ENCODE measurements around the gene CXCL5.

Gene CXCL5

GRCh38 chr4:73998040-73999011 is at the start of gene CXCL5:
Gene CXCL5, minus strand, starts transcription at chr4:73998677. Its CDS starts 96 bp downstream, at chr4:73998581.
- no peaks in the 10 kb centered on the region for H3K9me3 ChIP-seq (ENCODE audit: insufficient read depth, low read depth, low read length)
- H3K27me3 ChIP-seq (ENCODE audit: insufficient read depth, low read length) = peaks cover 9% of the 10 kb centered on the region; the same call in 1 of the 2 replicates
- H3K36me3 ChIP-seq (ENCODE audit: insufficient read depth, low read depth, low read length) = no peaks in the 10 kb centered on the region
- H3K4me3 ChIP-seq (ENCODE audit: low read length) = peak within 1 kb of the TSS; percentile 66; the same call in 1 of the 2 replicates
- no peak within 1 kb of the TSS for H3K27ac ChIP-seq (ENCODE audit: low read length)
- H3K9ac ChIP-seq (ENCODE audit: low read depth, low read length) = peak within 1 kb of the TSS; percentile 75; the same call in 1 of the 2 replicates
- peaks cover 15% of the 10 kb centered on the region for H3K4me1 ChIP-seq (ENCODE audit: insufficient read depth, low read length)

GRCh38 chr4:74047152-74047551 is 48.7 kb upstream of the CXCL5 start:
- Histone ChIP-seq H3K27ac (ENCODE audit: low read length) (no peak overlapping the region), H3K27me3 (ENCODE audit: insufficient read depth, low read length) (no peaks in the 10 kb centered on the region), H3K4me1 (ENCODE audit: insufficient read depth, low read length) (no peaks in the 10 kb centered on the region), H3K4me3 (ENCODE audit: low read length) (no peak overlapping the region), H3K9ac (ENCODE audit: low read depth, low read length) (no peak overlapping the region), H3K9me3 (ENCODE audit: insufficient read depth, low read depth, low read length) (peaks cover 7% of the 10 kb centered on the region; the same call in 1 of the 2 replicates), H3K36me3 (ENCODE audit: insufficient read depth, low read depth, low read length) (no peaks in the 10 kb centered on the region)

- H3K4me3 ChIP-seq (ENCODE audit: low read length) = no peak overlapping the region
- no peaks in the 10 kb centered on the region for H3K27me3 ChIP-seq (ENCODE audit: insufficient read depth, low read length)
- H3K4me1 ChIP-seq (ENCODE audit: insufficient read depth, low read length) = no peaks in the 10 kb centered on the region
- H3K36me3 ChIP-seq (ENCODE audit: insufficient read depth, low read depth, low read length) = no peaks in the 10 kb centered on the region
- no peak overlapping the region for H3K27ac ChIP-seq (ENCODE audit: low read length)
- H3K9ac ChIP-seq (ENCODE audit: low read depth, low read length) = no peak overlapping the region
- H3K9me3 ChIP-seq (ENCODE audit: insufficient read depth, low read depth, low read length) = peaks cover 7% of the 10 kb centered on the region; the same call in 1 of the 2 replicates
Observed at GRCh38 chr4:74045772-74046171, 47.3 kb upstream of the CXCL5 start.

GRCh38 chr4:74045247-74045646 is 46.8 kb upstream of the CXCL5 start:
- Histone ChIP-seq H3K27ac (ENCODE audit: low read length) (no peak overlapping the region), H3K4me3 (ENCODE audit: low read length) (no peak overlapping the region), H3K9ac (ENCODE audit: low read depth, low read length) (no peak overlapping the region), H3K9me3 (ENCODE audit: insufficient read depth, low read depth, low read length) (peaks cover 7% of the 10 kb centered on the region; the same call in 1 of the 2 replicates), H3K27me3 (ENCODE audit: insufficient read depth, low read length) (no peaks in the 10 kb centered on the region), H3K36me3 (ENCODE audit: insufficient read depth, low read depth, low read length) (no peaks in the 10 kb centered on the region), H3K4me1 (ENCODE audit: insufficient read depth, low read length) (no peaks in the 10 kb centered on the region)

- H3K27ac ChIP-seq (ENCODE audit: low read length) = no peak overlapping the region
- H3K9me3 ChIP-seq (ENCODE audit: insufficient read depth, low read depth, low read length) = peaks cover 7% of the 10 kb centered on the region; the same call in 1 of the 2 replicates
- H3K4me3 ChIP-seq (ENCODE audit: low read length) = no peak overlapping the region
- no peak overlapping the region for H3K9ac ChIP-seq (ENCODE audit: low read depth, low read length)
- H3K4me1 ChIP-seq (ENCODE audit: insufficient read depth, low read length) = no peaks in the 10 kb centered on the region
- H3K27me3 ChIP-seq (ENCODE audit: insufficient read depth, low read length) = no peaks in the 10 kb centered on the region
- no peaks in the 10 kb centered on the region for H3K36me3 ChIP-seq (ENCODE audit: insufficient read depth, low read depth, low read length)
Observed at GRCh38 chr4:74044677-74045076, 46.2 kb upstream of the CXCL5 start.

- peaks cover 7% of the 10 kb centered on the region; the same call in 1 of the 2 replicates for H3K9me3 ChIP-seq (ENCODE audit: insufficient read depth, low read depth, low read length)
- peaks cover 7% of the 10 kb centered on the region; the same call in 1 of the 2 replicates for H3K4me1 ChIP-seq (ENCODE audit: insufficient read depth, low read length)
- H3K36me3 ChIP-seq (ENCODE audit: insufficient read depth, low read depth, low read length) = no peaks in the 10 kb centered on the region
- no peak overlapping the region for H3K9ac ChIP-seq (ENCODE audit: low read depth, low read length)
- H3K27ac ChIP-seq (ENCODE audit: low read length) = no peak overlapping the region
- H3K27me3 ChIP-seq (ENCODE audit: insufficient read depth, low read length) = peaks cover 8% of the 10 kb centered on the region
- no peak overlapping the region for H3K4me3 ChIP-seq (ENCODE audit: low read length)
Observed at GRCh38 chr4:74042681-74043080, 44.2 kb upstream of the CXCL5 start.

- Histone ChIP-seq H3K9me3 (ENCODE audit: insufficient read depth, low read depth, low read length) (no peaks in the 10 kb centered on the region), H3K27me3 (ENCODE audit: insufficient read depth, low read length) (peaks cover 8% of the 10 kb centered on the region), H3K9ac (ENCODE audit: low read depth, low read length) (no peak overlapping the region), H3K36me3 (ENCODE audit: insufficient read depth, low read depth, low read length) (no peaks in the 10 kb centered on the region), H3K27ac (ENCODE audit: low read length) (no peak overlapping the region), H3K4me3 (ENCODE audit: low read length) (no peak overlapping the region), H3K4me1 (ENCODE audit: insufficient read depth, low read length) (peaks cover 13% of the 10 kb centered on the region; the same call in 1 of the 2 replicates)
Observed at GRCh38 chr4:74041418-74041817, 42.9 kb upstream of the CXCL5 start.

GRCh38 chr4:74039315-74039763 is 40.9 kb upstream of the CXCL5 start:
- peak overlapping the region; percentile 60; the same call in 1 of the 2 replicates for H3K9ac ChIP-seq (ENCODE audit: low read depth, low read length)
- H3K4me3 ChIP-seq (ENCODE audit: low read length) = peak overlapping the region; percentile 82
- H3K36me3 ChIP-seq (ENCODE audit: insufficient read depth, low read depth, low read length) = no peaks in the 10 kb centered on the region
- H3K27me3 ChIP-seq (ENCODE audit: insufficient read depth, low read length) = peaks cover 8% of the 10 kb centered on the region
- H3K4me1 ChIP-seq (ENCODE audit: insufficient read depth, low read length) = peaks cover 13% of the 10 kb centered on the region; the same call in 1 of the 2 replicates
- no peak overlapping the region for H3K27ac ChIP-seq (ENCODE audit: low read length)
- H3K9me3 ChIP-seq (ENCODE audit: insufficient read depth, low read depth, low read length) = no peaks in the 10 kb centered on the region

GRCh38 chr4:74038425-74039314 is 40.2 kb upstream of the CXCL5 start, which contains the start of gene CXCL3:
Gene CXCL3, minus strand, starts transcription at chr4:74038689. Its CDS starts 78 bp downstream, at chr4:74038611.
- H3K27me3 ChIP-seq (ENCODE audit: insufficient read depth, low read length) = peaks cover 8% of the 10 kb centered on the region
- no peaks in the 10 kb centered on the region for H3K36me3 ChIP-seq (ENCODE audit: insufficient read depth, low read depth, low read length)
- H3K9me3 ChIP-seq (ENCODE audit: insufficient read depth, low read depth, low read length) = no peaks in the 10 kb centered on the region
- peak within 1 kb of the TSS; percentile 82 for H3K4me3 ChIP-seq (ENCODE audit: low read length)
- H3K9ac ChIP-seq (ENCODE audit: low read depth, low read length) = peak within 1 kb of the TSS; percentile 60
- no peak within 1 kb of the TSS for H3K27ac ChIP-seq (ENCODE audit: low read length)
- H3K4me1 ChIP-seq (ENCODE audit: insufficient read depth, low read length) = peaks cover 13% of the 10 kb centered on the region; the same call in 1 of the 2 replicates

GRCh38 chr4:74038086-74038424 is 39.6 kb upstream of the CXCL5 start:
- H3K36me3 ChIP-seq (ENCODE audit: insufficient read depth, low read depth, low read length) = no peaks in the 10 kb centered on the region
- peaks cover 13% of the 10 kb centered on the region; the same call in 1 of the 2 replicates for H3K4me1 ChIP-seq (ENCODE audit: insufficient read depth, low read length)
- peaks cover 8% of the 10 kb centered on the region for H3K27me3 ChIP-seq (ENCODE audit: insufficient read depth, low read length)
- no peak overlapping the region for H3K27ac ChIP-seq (ENCODE audit: low read length)
- H3K4me3 ChIP-seq (ENCODE audit: low read length) = peak overlapping the region; percentile 82
- H3K9me3 ChIP-seq (ENCODE audit: insufficient read depth, low read depth, low read length) = no peaks in the 10 kb centered on the region
- H3K9ac ChIP-seq (ENCODE audit: low read depth, low read length) = peak overlapping the region; percentile 60; the same call in 1 of the 2 replicates

All from iPS-20b (cell line).